HG03159 (cell line): ENCODE data around the gene WFIKKN2.
A peak's percentile ranks its signal among the peaks of the same experiment; 100 is the strongest.
"Not testable (repeated sequence)": the region's sequence is repeated elsewhere in the genome, so short reads cannot be mapped to it uniquely, and the experiment has no call there.

Source experiments
- ATAC-seq: cut with Tn5 transposase; IDR thresholded peaks from one replicate; pipeline ENCODE4 v1.9.1; 2021; ENCODE audit warnings: mild to moderate bottlenecking, moderate library complexity; ENCODE audit not compliant: unreplicated experiment

Gene WFIKKN2

DNA sequence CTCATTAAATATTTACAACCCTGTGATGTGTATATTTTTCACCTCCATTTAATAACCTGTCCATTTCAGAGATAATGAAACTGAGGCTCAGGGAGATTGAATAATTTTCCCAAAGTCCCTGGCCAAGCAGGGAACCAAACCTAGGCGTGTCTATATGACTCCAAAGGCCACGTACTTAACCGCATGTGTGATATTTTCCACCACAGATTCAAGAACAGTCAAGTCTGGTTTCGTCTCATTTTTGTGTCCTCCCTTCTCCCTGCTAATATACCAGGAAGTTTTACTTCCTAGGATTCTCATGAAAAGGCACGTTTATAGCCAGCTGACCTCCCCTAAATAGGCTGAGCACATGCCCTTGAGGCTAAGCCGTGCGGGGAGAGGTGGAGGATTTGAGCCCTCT is 15.3 kb downstream of the WFIKKN2 start:
- ATAC-seq: no peak

- no peak for ATAC-seq
Observed at GRCh38 chr17:50853015-50853615, 17.7 kb downstream of the WFIKKN2 start.

- ATAC-seq: no peak
Observed at GRCh38 chr17:50853781-50854180, 18.4 kb downstream of the WFIKKN2 start.

- no peak for ATAC-seq
Observed at GRCh38 chr17:50855708-50856330, 20.4 kb downstream of the WFIKKN2 start.

DNA sequence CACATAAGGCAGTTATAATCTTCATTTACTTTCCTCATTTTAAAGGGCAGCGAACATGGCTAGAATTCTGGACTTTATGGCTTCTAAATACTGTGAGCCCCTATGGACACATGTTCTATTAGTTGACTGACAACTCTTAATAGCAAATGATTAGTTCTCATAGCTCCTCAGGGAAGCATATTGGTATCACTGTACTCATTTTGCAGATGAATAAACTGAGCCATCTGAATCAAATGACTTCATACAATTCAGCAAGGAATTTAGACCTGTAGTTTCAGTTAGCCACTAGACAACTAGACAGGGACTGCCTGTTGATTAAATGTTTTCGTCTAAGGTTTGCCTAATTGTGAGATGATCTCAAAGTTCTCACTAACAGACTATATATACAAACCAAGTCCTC is 21.0 kb downstream of the WFIKKN2 start:
- ATAC-seq: no peak

GRCh38 chr17:50858486-50859225 is 23.3 kb downstream of the WFIKKN2 start:
- ATAC-seq: no peak

- not testable (repeated sequence) for ATAC-seq
Observed at GRCh38 chr17:50859727-50860126, 24.3 kb downstream of the WFIKKN2 start.

DNA sequence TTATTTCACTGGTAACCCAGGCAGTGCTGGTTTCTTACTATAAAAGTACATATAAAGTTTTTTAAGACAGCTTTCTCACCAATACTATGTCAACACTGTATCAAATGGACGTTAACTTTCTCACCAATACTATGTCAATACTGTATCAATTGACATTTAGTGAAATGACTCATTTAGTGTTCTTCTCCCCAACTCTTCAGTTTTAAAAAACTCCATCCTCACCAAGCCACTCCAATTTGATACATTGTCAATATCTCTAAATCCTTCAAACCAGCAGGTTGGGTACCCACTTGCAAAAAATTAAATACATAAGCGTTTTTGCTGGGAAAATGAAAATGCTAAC is 25.9 kb downstream of the WFIKKN2 start:
- ATAC-seq: no peak

DNA sequence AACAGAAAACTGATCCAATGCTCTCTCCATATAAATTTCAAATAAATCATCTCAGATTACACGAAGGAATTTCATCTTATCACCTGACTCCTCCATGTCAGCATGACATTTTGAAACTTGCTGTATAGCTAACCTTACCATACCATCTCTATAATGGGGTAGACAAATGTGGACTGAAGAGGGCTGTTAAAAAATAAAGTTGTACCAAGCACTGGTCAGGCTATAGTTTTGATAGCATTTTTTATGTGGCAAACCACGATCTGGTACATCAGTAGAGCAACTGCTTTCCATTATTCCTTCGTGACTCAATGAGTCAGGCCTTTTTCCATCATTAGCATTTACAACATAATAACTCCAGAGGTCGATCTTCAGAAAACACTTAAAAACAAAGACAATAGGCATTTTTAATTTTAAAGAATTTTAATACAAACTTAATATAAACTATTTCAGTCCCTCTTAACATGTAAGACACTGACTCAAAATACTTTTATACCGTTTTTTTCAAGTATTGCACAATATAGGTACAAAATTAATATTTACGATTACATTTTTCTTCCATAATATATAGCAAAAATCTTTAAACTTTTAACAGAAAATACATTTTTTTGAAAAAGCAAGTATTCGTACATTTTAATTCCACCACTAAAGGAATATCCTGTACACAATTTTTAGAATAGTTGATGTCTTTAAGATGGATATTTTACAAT is 26.6 kb downstream of the WFIKKN2 start:
- ATAC-seq: no peak

GRCh38 chr17:50863221-50863843 is 27.9 kb downstream of the WFIKKN2 start:
- ATAC-seq: no peak

DNA sequence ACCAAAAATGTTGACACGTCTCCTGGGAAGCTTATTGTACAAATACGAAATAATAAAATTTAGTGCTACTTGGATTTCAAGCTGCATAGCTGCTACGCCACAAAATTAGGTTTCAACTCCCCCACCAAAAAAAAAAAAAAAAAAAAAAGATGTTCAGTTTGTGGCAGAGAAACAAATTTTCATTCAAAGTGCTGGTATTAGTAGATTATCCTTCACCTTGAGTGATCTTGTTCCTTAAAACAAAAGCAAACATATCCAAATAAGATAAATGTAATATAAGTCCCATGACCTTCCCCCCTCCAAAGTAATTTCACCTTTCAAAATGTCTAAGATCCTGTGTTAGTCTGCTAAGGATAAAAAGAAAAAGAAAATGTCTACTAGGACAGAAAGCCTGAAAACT is 28.5 kb downstream of the WFIKKN2 start:
- ATAC-seq: no peak

- ATAC-seq: no peak
Observed at GRCh38 chr17:50864747-50865059, 29.3 kb downstream of the WFIKKN2 start.

DNA sequence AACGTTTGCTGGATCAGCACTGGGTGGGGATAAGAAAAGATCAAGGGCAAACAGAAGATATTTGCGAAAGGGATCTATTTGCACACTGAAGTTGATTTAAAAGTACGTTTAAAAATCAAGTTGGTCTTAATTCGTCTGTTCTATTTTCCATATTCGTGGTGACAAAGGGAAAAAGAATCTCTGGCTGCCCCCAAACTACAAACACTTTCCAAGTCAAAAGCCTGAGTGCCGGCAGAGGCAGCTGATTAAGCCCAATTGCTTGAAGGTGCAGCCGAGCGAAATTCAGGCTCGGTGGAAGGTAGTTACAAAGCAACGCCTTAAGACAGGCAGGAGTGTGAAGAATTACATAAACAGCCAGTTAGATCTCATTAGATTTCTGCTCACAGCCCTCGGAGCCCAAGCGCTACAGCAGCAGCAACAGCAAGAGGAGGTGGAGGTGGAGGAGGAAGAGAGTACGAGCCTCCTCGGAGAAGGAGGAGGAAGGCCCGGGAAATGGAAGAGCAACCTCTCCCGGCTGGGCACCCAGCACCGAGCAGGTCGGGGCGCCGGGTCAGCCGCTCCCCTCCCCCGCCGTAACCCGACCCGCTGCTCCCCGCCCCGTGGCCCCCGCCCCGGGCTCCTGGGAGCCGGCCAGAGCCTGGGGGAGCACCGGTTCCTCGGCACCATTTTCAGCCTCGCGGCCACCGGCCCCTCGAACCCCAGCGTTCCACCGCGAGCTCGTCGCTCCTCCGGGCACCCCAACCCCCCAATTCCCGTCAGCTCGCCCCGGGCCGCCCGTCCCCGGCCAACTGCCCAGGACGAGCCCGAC is 29.9 kb downstream of the WFIKKN2 start:
- ATAC-seq: peak; percentile 1

GRCh38 chr17:50865868-50866260 is 30.5 kb downstream of the WFIKKN2 start:
- peak; percentile 4 for ATAC-seq

- peak; percentile 63 for ATAC-seq
Observed at GRCh38 chr17:50866261-50866949, 31.0 kb downstream of the WFIKKN2 start, which contains the start of gene TOB1. TOB1 (minus strand) TSS chr17:50866354; CDS start chr17:50864017, 2,337 bp downstream.

DNA sequence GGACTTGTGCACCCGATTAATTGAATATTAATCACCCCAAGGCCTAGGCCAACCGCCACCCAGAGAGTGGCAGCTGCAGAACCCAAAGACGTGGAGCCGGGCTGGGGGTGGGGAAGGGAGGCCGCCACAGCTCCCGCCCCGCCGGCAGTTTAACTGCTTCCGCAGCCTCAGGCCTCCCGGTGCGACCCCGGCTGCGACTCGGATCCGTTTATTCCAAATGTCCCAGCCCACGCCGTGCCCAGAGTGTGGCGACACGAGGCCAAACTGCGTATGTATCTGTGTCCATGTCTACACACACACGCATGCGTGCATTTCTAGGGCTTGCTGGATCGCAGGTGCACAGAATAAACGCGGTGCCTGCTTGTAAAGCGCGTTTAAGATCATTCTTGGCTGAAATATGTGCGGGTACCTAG is 31.6 kb downstream of the WFIKKN2 start:
- ATAC-seq: peak; percentile 28

- peak; percentile 41 for ATAC-seq
Observed at GRCh38 chr17:50867363-50868139, 32.2 kb downstream of the WFIKKN2 start.

GRCh38 chr17:50868140-50868438 is 32.7 kb downstream of the WFIKKN2 start:
- ATAC-seq: no peak

GRCh38 chr17:50868602-50869001 is 33.2 kb downstream of the WFIKKN2 start:
- no peak for ATAC-seq
